T47D (cell line): ENCODE results near the gene INPP4A.
A peak's percentile ranks its signal among the peaks of the same experiment; 100 is the strongest.

ENCODE experiments used
- DNase-seq, 2 experiments: peaks; one replicate each; pipeline versions ENCODE4 v3.0.0 to v3.0.0-alpha.2; 2011 to 2012; ENCODE audit warnings: low read depth in 1 of 2, low spot score in 1 of 2
- JUND ChIP-seq: IDR thresholded peaks from 2 replicates; pipeline ENCODE4 v1.6.1; 2012; ENCODE audit warnings: low read depth
- in situ Hi-C: cut with HindIII; loops from 2 replicates; pipeline ENCODE4 v1.10.0; 2016; ENCODE audit warnings: low sequenced_read_pairs, low pct_unique_long_range_greater_than_20kb

INPP4A gene

GRCh38 chr2:98528349-98528748 is 83.7 kb downstream of the INPP4A start:
- DNase-seq: no peak
- in situ Hi-C loops: no loop called here
- TF ChIP-seq JUND: no peak

GRCh38 chr2:98530114-98530513 is 85.5 kb downstream of the INPP4A start:
- no peak for TF ChIP-seq JUND
- DNase-seq: no peak

DNA sequence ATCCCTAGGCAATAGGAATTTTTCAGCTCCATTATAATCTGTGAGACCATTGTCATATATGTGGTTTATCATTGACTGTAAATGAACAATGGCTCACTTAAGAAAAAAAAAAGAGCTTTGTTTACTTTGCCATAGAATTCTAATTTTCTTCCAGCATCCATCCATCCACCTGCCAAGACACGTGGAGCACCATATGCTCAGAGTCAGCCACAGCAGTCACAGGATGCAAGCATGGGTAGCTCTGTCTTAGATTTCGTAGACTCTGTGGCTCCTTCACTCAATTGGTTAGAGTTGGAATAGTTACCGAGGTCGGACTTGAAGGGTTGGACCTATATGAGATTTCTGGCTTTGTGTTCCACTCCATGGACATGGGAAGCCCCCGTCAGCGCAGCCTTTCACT is 88.1 kb downstream of the INPP4A start:
- no peak for DNase-seq
- in situ Hi-C loops: no loop called here
- no peak for TF ChIP-seq JUND

More at GRCh38 chr2:98530114-98530513, 85.5 kb downstream of the INPP4A start:
- in situ Hi-C loops: no loop called here

DNA sequence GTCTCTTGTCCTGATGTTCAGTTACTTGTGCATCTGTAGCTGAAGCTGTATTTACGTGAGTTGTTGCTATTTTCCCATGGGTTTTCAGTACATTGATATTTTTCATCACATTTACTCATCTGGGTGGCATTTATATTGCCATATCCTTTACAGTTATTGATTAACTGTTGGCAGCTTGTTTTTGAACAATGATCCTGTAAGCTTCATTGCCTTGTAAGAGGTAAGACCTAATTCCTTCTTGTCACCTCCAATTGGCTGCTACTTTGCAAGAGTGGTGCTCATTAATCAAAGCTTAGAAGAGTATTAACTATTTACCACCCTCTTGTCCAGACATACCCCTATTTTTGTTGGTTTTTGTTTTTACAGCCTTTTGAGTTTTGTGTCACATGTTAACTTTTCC is 88.9 kb downstream of the INPP4A start:
- no peak for TF ChIP-seq JUND
- in situ Hi-C loops: no loop called here
- no peak for DNase-seq

DNA sequence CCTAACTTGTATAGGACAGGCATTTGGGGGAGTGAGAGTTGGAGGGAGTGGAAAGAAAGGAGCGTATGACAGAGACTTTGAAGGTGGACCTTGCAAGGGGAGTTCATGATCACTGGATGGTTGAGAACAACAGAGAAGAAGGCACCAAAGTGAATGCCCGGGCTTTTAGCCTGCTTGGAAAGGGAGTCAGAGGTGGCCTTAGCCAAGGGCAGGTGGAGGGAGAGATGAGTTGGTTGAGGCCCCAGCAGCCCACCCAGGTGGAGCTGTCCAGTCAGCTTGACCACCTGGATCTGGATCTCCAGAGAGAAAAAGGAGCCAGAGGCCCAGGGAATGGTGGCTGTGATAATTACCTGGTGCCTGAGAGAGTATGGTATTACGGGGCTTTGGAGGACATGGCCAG is 90.1 kb downstream of the INPP4A start:
- DNase-seq: no peak
- in situ Hi-C loops: no loop called here
- no peak for TF ChIP-seq JUND

- in situ Hi-C loops: no loop called here
- DNase-seq: no peak
- TF ChIP-seq JUND: no peak
These were observed 91.5 kb downstream of the INPP4A start for GRCh38 chr2:98535971-98536677.

DNA sequence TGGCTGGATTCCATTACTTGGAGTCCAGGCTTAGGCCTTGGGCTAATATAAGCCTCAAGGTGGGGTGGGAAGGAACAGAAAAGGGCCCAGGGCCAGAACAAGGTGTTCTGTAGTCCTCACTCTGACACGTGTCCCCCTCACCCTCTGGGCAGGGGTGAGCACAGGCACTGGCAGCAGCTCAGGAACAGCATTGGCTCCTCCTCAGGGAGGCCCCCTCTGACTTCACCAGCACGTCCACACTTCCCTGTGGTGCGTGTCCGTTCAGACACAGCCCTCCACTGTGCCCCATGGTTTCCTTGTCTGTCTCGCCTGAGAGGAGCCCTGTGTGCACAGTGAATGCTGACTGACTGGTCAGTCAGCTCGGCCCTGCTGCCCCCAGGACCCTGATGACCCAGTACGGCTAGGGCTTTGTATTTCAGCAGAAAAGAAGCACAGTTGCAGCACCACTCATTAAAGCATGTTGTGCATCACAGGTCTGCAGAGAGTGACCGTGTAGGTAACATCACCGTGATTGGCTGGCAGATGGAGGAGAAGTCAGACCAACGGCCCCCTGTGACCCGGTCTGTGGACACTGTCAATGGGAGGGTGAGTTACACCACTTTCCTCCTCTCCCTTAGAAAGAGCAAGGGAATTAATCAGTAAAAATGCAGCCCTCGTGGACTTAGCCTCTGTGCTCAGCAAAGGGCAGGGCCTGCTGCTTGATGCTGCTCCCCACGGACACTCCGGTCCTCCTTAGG is 92.9 kb downstream of the INPP4A start:
- in situ Hi-C loops: no loop called here
- DNase-seq: no peak

GRCh38 chr2:98538280-98539041 is 93.8 kb downstream of the INPP4A start:
- DNase-seq: no peak
- no peak for TF ChIP-seq JUND
- in situ Hi-C loops: no loop called here

More for the DNA sequence above, 92.9 kb downstream of the INPP4A start:
- no peak for TF ChIP-seq JUND

GRCh38 chr2:98539056-98539735 is 94.5 kb downstream of the INPP4A start:
- no peak for TF ChIP-seq JUND
- no peak for DNase-seq
- in situ Hi-C loops: no loop called here

DNA sequence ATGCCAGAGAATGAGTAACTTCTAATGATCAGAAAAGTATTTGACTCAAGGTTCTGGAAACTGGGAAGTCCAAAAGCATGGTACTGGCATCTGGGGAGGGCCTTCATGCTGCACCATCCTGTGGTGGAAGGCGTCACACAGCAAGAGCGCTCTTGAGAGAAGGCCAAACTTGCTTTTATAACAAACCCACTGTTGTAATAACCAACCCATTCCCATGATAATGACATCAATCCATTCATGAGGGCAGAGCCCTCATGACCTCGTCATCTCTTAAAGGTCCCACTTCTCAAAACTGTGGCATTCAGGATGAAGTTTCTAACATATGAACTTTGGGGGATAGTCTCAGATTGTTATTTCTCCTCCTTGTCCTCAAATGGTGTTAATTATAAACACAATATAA is 95.9 kb downstream of the INPP4A start:
- in situ Hi-C loops: no loop called here
- no peak for TF ChIP-seq JUND
- no peak for DNase-seq

DNA sequence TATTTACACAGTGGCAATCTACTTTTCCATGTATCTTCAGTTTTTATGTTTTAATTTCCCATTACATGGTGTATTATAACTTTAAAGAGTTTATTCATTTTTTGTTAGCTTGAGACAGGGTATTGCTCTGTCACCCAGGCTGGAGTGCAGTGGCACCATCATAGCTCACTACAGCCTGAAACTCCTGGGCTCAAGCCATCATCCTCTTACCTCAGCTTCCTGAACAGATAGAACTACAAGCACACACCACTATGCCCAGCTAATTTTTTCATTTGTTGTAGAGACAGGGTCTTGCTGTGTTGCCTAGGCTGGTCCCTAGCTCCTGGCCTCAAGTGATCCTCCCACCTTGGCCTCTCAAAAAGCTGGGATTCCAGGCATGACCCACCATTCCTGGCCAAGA is 96.8 kb downstream of the INPP4A start:
- no peak for DNase-seq
- TF ChIP-seq JUND: no peak
- in situ Hi-C loops: no loop called here

GRCh38 chr2:98541906-98542305 is 97.2 kb downstream of the INPP4A start:
- peak; percentile 18 to 20 for DNase-seq
- no peak for TF ChIP-seq JUND
- in situ Hi-C loops: no loop called here

GRCh38 chr2:98543214-98543613 is 98.6 kb downstream of the INPP4A start:
- in situ Hi-C loops: no loop called here
- TF ChIP-seq JUND: no peak
- no peak for DNase-seq
